Heart right ventricle (tissue), 16 donors: ENCODE measurements around the gene RPL9. TPM values are rescaled to one million over a fixed set of nuclear protein-coding genes. Genes with fewer than 3 reads are reported as not detected.
"Not testable (repeated sequence)": the region's sequence is repeated elsewhere in the genome, so short reads cannot be mapped to it uniquely, and the experiment has no call there.

Experiments
- ATAC-seq, 8 donors: fragments of 200-7000 bp; cut with Tn5 transposase; one replicate each; pipeline ENCODE4 v1.9.1; 2020; ENCODE audit warnings: mild to moderate bottlenecking in 8 of 8, moderate library complexity in 8 of 8, moderate number of reproducible peaks in 1 of 8
- DNase-seq, 2 donors: peaks; one replicate each; pipeline ENCODE4 v3.0.0-alpha.2; 2020
- H3K27ac ChIP-seq, 10 donors: fragments of 200-600 bp; sonication (generic) in 2 of 10; one replicate each; pipeline versions ENCODE4 v1.5.0 to v1.8.0; 2020 to 2022; ENCODE audit warnings: mild to moderate bottlenecking in 3 of 10
- H3K27me3 ChIP-seq, 7 donors: fragments of 200-600 bp; one replicate each; pipeline ENCODE4 v1.8.0; 2021 to 2022; ENCODE audit warnings: mild to moderate bottlenecking in 2 of 7
- H3K36me3 ChIP-seq, 9 donors: fragments of 200-600 bp; sonication (generic) in 1 of 9; one replicate each; pipeline versions ENCODE4 v1.5.0 to v1.8.0; 2020 to 2022; ENCODE audit warnings: mild to moderate bottlenecking in 2 of 9
- H3K4me1 ChIP-seq, 9 donors: fragments of 200-600 bp; sonication (generic) in 1 of 9; one replicate each; pipeline versions ENCODE4 v1.5.0 to v1.8.0; 2020 to 2022; ENCODE audit warnings: mild to moderate bottlenecking in 4 of 9
- H3K4me3 ChIP-seq, 10 donors: fragments of 200-600 bp; sonication (generic) in 2 of 10; one replicate each; pipeline versions ENCODE4 v1.5.0 to v1.8.0; 2020 to 2022; ENCODE audit warnings: mild to moderate bottlenecking in 7 of 10, moderate library complexity in 2 of 10
- H3K9me3 ChIP-seq, 11 donors: fragments of 200-600 bp in 10 of 11; sonication (generic) in 2 of 11; one replicate each; pipeline versions ENCODE4 v1.5.0 to v1.8.0; 2013 to 2022; ENCODE audit warnings: mild to moderate bottlenecking in 2 of 11, control low read depth in 1 of 11, moderate library complexity in 1 of 11
- WGBS, 2 donors: extraction: QIAGEN DNeasy Blood & Tissue Kit; methylation state at CpG; one replicate each; pipeline ENCODE4 v1.1.7; 2013; ENCODE audit warnings: inconsistent platforms in 1 of 2; 5-methylcytosine and 5-hydroxymethylcytosine counted together
- intact Hi-C, 10 donors: fragments of 100-400 bp; cut with DNase I; formaldehyde crosslinking; loops; one replicate each; pipeline versions ENCODE4 v1.11.1 to v1.14.2; 2022
- polyA plus RNA-seq, 2 donors: library from polyadenylated mRNA; stranded (reverse); fragments of 200-250 nt; gene quantifications; one replicate each; pipeline ENCODE4 v1.2.3, GENCODE V29; 2013
- total RNA-seq, 10 donors: library from RNA; stranded (reverse); fragmentation: NEBNext Ultra II Directional in 3 of 10; extraction: Animal tissue kit (Norgen Biotek cat#: 25700) in 3 of 10; gene quantifications; one replicate each; pipeline versions ENCODE4 v1.2.1 to v1.2.4, GENCODE V29; 2021 to 2023
- TF ChIP-seq, protein P1 (sequence below), 9 donors: fragments of 200-600 bp; sonication (generic) in 2 of 9; IDR thresholded peaks; one replicate each; pipeline versions ENCODE4 v1.5.0 to v1.8.0; 2021 to 2022; ENCODE audit warnings: antibody characterized with exemption in 9 of 9, mild to moderate bottlenecking in 5 of 9, moderate library complexity in 1 of 9
- donor health status: Arrhythmogenic right ventricular cardiomyopathy.
- donor health status: ischemic (EF 13 %, LVEDD 7.1; RV severe dilation, severe dysfunction).
- donor health status: healthy with polysubstance abuse.
- donor health status: DM: no; HTN: yes; CAD: no.
- donor health status: DM: no; HTN: no; CAD: no.
- donor health status: ischemic (EF 25% LVEDD 6.9; RV normal size, moderate dysfunction).
- donor health status: ischemic (EF 25% LVEDD 5.7; RV mildly dilated, moderate dysfunction).
- donor health status: healthy.
- donor health status: DM: yes; HTN: yes; CAD: no.
- donor health status: Ischemic cardiomyopathy.
- donor health status: ischemic (EF 35%, LVEDD 5.7; RV mildly dilated, moderate dysfunction).
- donor health status: nonischemic (EF 11% LVEDD 7.7; RV severe dilation, severe dysfunction).
- donor health status: DM: yes; HTN: yes; CAD: no.
- donor health status: PGD.
- donor health status: ischemic (EF 29% LVEDD 5.4; RV normal size, mild dysfunction).
- donor health status: nonischemic (EF 23%, LVEDD 6.1; RV moderate dilation, normal function).

RPL9 gene
- total and polyA plus RNA-seq, 12 donors: 546 to 1,826 (median 801) TPM

DNA sequence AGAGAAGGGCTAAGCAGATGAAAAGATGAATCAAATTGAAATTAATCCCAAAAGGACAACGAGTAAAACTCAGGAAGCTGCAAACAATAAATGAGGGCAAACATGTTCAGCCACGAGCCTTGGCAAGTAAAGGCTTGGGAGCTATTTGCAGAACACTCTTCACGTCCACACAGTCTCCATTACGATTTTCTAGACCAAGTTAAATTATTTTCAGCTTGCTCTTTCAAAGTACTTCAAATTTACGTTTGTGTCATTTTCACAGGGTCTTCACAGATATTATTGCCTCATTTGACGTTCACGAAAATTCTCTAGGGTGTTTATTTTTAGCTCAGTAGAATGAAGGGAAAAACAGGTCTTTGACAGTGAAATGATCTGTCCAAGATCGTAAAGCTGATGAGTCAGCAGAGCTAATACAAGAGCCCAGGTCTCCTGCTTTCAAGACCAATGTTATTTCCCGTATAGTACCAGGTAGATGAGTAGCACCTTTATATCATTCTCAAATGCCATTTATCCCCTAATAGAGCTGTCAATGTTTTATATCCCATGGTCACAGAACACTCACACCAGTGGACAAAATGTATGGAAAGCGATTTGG is 31.1 kb downstream of the RPL9 start:
- H3K4me3 ChIP-seq: no peak overlapping the region
- H3K9me3 ChIP-seq: no peaks in the 10 kb centered on the region
- TF ChIP-seq, protein P1, sequence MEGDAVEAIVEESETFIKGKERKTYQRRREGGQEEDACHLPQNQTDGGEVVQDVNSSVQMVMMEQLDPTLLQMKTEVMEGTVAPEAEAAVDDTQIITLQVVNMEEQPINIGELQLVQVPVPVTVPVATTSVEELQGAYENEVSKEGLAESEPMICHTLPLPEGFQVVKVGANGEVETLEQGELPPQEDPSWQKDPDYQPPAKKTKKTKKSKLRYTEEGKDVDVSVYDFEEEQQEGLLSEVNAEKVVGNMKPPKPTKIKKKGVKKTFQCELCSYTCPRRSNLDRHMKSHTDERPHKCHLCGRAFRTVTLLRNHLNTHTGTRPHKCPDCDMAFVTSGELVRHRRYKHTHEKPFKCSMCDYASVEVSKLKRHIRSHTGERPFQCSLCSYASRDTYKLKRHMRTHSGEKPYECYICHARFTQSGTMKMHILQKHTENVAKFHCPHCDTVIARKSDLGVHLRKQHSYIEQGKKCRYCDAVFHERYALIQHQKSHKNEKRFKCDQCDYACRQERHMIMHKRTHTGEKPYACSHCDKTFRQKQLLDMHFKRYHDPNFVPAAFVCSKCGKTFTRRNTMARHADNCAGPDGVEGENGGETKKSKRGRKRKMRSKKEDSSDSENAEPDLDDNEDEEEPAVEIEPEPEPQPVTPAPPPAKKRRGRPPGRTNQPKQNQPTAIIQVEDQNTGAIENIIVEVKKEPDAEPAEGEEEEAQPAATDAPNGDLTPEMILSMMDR (IDR thresholded peaks at IDR 0.05): no peak
- H3K27me3 ChIP-seq: no peaks in the 10 kb centered on the region
- DNase-seq: no peak
- 64% methylated on average over 10 of the region's 10 CpGs for WGBS, 2 donors
- no peaks in the 10 kb centered on the region for H3K36me3 ChIP-seq
- H3K4me1 ChIP-seq: no peaks in the 10 kb centered on the region
- no peak overlapping the region for H3K27ac ChIP-seq
- ATAC-seq: no peak
- intact Hi-C loops: no loop called here

DNA sequence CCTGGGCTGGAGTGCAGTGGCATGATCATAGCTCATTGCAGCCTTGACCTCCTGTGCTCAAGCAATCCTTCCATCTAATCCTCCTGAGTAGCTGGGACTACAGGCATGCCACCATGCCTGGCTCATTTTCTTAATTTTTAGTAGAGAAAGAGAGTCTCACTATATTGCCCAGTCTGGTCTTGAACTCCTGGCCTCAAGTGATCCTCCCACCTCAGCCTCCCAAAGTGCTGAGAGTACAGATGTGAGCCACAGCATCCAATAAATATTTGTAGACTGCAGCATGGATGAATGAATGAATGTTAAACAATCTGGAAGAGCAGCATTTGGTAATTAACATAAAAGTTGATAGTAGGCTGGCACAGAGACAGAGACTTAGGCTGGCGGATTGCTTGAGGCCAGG is 32.0 kb downstream of the RPL9 start:
- no peak for DNase-seq
- Histone ChIP-seq H3K4me3 (no peak overlapping the region), H3K4me1 (no peaks in the 10 kb centered on the region), H3K9me3 (no peaks in the 10 kb centered on the region), H3K27ac (no peak overlapping the region), H3K27me3 (no peaks in the 10 kb centered on the region), H3K36me3 (no peaks in the 10 kb centered on the region)
- TF ChIP-seq, protein P1 (IDR thresholded peaks at IDR 0.05): no peak
- intact Hi-C loops: no loop called here
- ATAC-seq: no peak
- 93 to 100% methylated on average over 1 of the region's 1 CpG for WGBS, 2 donors

DNA sequence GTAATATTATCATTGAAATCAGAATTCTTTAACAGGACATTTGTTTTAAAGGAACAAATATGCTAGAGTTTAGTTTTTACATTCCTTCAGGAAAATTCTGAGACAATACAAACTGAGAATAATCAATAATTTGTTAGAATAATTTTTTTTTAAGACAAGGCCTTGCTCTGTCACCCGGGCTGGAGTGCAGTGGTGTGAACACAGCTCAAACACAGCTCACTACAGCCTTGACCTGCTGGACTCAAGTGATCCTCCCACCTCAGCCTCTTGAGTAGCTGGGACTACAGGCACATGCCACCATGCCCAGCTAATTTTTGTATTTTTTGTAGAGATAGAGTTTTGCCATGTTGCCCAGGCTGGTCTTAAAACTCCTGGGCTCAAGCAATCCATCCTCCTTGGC is 33.4 kb downstream of the RPL9 start:
- H3K4me1 ChIP-seq, intact Hi-C loops, DNase-seq, H3K27ac ChIP-seq, H3K36me3 ChIP-seq, ATAC-seq, H3K4me3 ChIP-seq, H3K9me3 ChIP-seq, H3K27me3 ChIP-seq: not testable (repeated sequence)
- WGBS, 2 donors: 93% methylated on average over 1 of the region's 1 CpG

DNA sequence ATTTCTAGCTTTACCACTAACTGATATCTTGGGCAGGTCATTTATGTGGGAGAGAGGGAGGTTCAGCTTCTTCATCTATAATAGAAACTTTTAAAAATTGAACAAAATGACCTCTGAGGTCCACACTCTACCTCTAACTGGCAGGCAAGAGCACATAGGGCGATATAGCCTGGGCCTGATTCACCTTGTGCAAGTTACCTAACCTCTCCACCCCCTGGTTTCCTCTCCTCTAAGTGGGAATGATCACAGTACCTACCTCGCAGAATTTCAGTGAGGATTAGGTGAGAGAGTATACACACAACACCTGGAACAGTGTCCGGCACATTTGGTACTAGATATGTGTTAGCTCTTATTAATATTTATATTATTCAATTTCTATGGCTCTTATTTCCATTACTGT is 36.5 kb downstream of the RPL9 start:
- intact Hi-C loops: no loop called here
- H3K27ac ChIP-seq: no peak overlapping the region
- no peak for ATAC-seq
- no peaks in the 10 kb centered on the region for H3K36me3 ChIP-seq
- H3K27me3 ChIP-seq: no peaks in the 10 kb centered on the region
- no peak overlapping the region for H3K4me3 ChIP-seq
- DNase-seq: no peak
- whole genome bisulfite sequencing, 2 donors: 86 to 90% methylated on average over 3 of the region's 3 CpGs
- no peaks in the 10 kb centered on the region for H3K9me3 ChIP-seq
- TF ChIP-seq, protein P1 (IDR thresholded peaks at IDR 0.05): no peak
- H3K4me1 ChIP-seq: no peaks in the 10 kb centered on the region

GRCh38 chr4:39415678-39416283 is 42.9 kb downstream of the RPL9 start:
- 70 to 74% methylated on average over 2 of the region's 2 CpGs for WGBS, 2 donors

GRCh38 chr4:39411561-39411960 is 47.2 kb downstream of the RPL9 start:
- H3K27ac ChIP-seq, H3K27me3 ChIP-seq, H3K4me1 ChIP-seq, intact Hi-C loops, ATAC-seq, H3K36me3 ChIP-seq, H3K9me3 ChIP-seq, DNase-seq, H3K4me3 ChIP-seq: not testable (repeated sequence)
- WGBS, 2 donors: 89 to 97% methylated on average over 8 of the region's 8 CpGs

More at GRCh38 chr4:39415678-39416283, 42.9 kb downstream of the RPL9 start:
- Histone ChIP-seq H3K9me3 (no peaks in the 10 kb centered on the region), H3K27me3 (peaks cover 0 to 3% (median 0%) of the 10 kb centered on the region in 7 donors), H3K4me3 (no peak overlapping the region), H3K36me3 (no peaks in the 10 kb centered on the region), H3K27ac (no peak overlapping the region), H3K4me1 (no peaks in the 10 kb centered on the region)
- TF ChIP-seq, protein P1 (IDR thresholded peaks at IDR 0.05): no peak
- ATAC-seq (no peak), DNase-seq (no peak)
- intact Hi-C loops: no loop called here
